ENCODE results near the gene NCAPD3. TPM values are rescaled to one million over a fixed set of nuclear protein-coding genes. Genes with fewer than 3 reads are reported as not detected.
A peak's percentile ranks its signal among the peaks of the same experiment; 100 is the strongest.

The NCAPD3 gene
- total RNA-seq, 2 experiments from 2014 or later: 25.7 to 29.6 TPM

DNA sequence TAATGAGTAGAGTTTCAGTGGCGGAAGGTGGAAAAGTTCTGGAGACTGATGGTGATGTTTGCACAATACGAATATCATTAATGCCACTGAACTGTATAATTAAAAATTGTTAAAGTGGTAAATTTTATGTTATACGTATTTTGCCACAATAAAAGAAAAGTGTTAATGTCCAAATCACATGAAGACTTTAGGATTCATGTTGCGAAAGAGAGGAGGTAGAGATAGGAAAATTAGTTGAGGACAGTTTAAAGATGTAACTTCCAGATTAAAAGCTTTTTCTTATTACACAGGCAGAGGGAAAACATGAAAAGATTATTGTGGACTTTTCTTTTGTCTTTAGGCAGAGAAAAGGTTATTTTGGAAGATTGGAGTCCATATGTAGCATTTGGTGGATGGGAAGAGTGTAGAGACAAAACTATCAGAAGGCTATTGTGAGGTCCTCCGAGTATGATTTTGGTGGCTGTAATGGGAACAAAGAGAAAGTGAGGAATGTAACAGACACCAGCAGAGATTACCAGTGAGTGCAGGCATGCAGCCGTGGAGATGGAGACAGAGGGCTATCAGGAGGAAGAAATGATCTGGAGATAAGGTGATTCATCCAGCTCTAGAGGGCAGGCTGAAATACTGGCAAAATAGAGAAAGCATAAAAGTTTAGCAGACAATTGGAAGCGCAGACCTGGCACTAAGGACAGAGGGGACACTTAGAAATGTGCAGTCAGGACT is 13.2 kb upstream of the NCAPD3 start:
- ChIA-PET POLR2A (no interaction called here), CTCF (no interaction called here)
- Mint-ChIP-seq H3K4me3 (no peak overlapping the region), H3K27ac (peak overlapping the region; percentile 34), H3K9me3 (no peaks in the 10 kb centered on the region), H3K27me3 (no peaks in the 10 kb centered on the region), H3K36me3 (ENCODE audit: low read depth) (peaks cover 64% of the 10 kb centered on the region), H3K4me1 (ENCODE audit: low read depth) (peaks cover 10% of the 10 kb centered on the region)
- ATAC-seq (ENCODE audit: poor library complexity) (no peak), DNase-seq (no peak)
- TF ChIP-seq, protein P1, sequence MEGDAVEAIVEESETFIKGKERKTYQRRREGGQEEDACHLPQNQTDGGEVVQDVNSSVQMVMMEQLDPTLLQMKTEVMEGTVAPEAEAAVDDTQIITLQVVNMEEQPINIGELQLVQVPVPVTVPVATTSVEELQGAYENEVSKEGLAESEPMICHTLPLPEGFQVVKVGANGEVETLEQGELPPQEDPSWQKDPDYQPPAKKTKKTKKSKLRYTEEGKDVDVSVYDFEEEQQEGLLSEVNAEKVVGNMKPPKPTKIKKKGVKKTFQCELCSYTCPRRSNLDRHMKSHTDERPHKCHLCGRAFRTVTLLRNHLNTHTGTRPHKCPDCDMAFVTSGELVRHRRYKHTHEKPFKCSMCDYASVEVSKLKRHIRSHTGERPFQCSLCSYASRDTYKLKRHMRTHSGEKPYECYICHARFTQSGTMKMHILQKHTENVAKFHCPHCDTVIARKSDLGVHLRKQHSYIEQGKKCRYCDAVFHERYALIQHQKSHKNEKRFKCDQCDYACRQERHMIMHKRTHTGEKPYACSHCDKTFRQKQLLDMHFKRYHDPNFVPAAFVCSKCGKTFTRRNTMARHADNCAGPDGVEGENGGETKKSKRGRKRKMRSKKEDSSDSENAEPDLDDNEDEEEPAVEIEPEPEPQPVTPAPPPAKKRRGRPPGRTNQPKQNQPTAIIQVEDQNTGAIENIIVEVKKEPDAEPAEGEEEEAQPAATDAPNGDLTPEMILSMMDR (IDR thresholded peaks at IDR 0.05): no peak
- H3K4me3 ChIP-seq (ENCODE audit: low read length): no peak overlapping the region
- intact Hi-C loops (cut with DNase I, micrococcal nuclease): no loop called here
- H3K27ac ChIP-seq (ENCODE audit: low read depth in 1 of 2, low read length in 2 of 2): no peak overlapping the region
- peaks cover 68% of the 10 kb centered on the region for H3K36me3 ChIP-seq (ENCODE audit: insufficient read depth, low read length)
- H3K9me3 ChIP-seq (ENCODE audit: control insufficient read depth in 1 of 2, insufficient read depth in 1 of 2, low read length in 2 of 2): no peaks in the 10 kb centered on the region
- H3K4me1 ChIP-seq (ENCODE audit: insufficient read depth, low read length): peaks cover 7% of the 10 kb centered on the region
- H3K27me3 ChIP-seq (ENCODE audit: control insufficient read depth in 1 of 2, insufficient read depth in 2 of 2, low read length in 2 of 2): no peaks in the 10 kb centered on the region

DNA sequence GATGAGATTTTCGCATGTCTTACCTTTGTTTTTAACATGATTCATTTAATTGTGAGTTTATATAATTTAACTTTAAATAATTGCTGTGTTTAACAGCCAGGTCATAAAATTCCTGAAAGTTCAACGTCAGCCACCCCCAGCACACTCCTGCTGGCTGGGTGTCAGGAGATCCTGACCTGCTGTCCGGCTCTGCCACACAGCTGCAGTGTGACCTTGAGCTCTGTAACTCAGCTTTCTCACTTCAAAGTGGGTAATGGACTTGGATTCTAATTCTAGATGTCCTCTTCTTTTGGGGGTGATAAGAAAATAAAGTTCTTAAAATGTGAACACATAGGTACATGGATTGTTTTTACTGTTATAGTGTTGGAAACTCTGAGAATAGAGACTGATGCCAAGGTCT is 11.6 kb upstream of the NCAPD3 start:
- Mint-ChIP-seq H3K36me3 (ENCODE audit: low read depth) (peaks cover 62% of the 10 kb centered on the region), H3K27ac (no peak overlapping the region), H3K27me3 (no peaks in the 10 kb centered on the region), H3K4me1 (ENCODE audit: low read depth) (peaks cover 20% of the 10 kb centered on the region), H3K4me3 (no peak overlapping the region), H3K9me3 (no peaks in the 10 kb centered on the region)
- ATAC-seq (ENCODE audit: poor library complexity) (no peak), DNase-seq (no peak)
- H3K27me3 ChIP-seq (ENCODE audit: control insufficient read depth in 1 of 2, insufficient read depth in 2 of 2, low read length in 2 of 2): no peaks in the 10 kb centered on the region
- H3K4me1 ChIP-seq (ENCODE audit: insufficient read depth, low read length): peaks cover 20% of the 10 kb centered on the region
- ChIA-PET POLR2A (interaction anchor here (2.5 kb wide), 1 partner anchor 11 kb away, joined by 17 read pairs; the partner anchor contains the start of genes NCAPD3 and VPS26B), CTCF (interaction anchor here (1.2 kb wide), 1 partner anchor 27 kb away, joined by 3 read pairs; no protein-coding TSS in a partner anchor)
- no peak overlapping the region for H3K4me3 ChIP-seq (ENCODE audit: low read length)
- no peaks in the 10 kb centered on the region for H3K9me3 ChIP-seq (ENCODE audit: control insufficient read depth in 1 of 2, insufficient read depth in 1 of 2, low read length in 2 of 2)
- peaks cover 54% of the 10 kb centered on the region for H3K36me3 ChIP-seq (ENCODE audit: insufficient read depth, low read length)
- TF ChIP-seq, protein P1 (IDR thresholded peaks at IDR 0.05): no peak
- H3K27ac ChIP-seq (ENCODE audit: low read depth in 1 of 2, low read length in 2 of 2): no peak overlapping the region
- intact Hi-C loops (cut with DNase I, micrococcal nuclease): no loop called here

GRCh38 chr11:134233729-134234179 is 10.0 kb upstream of the NCAPD3 start:
- Mint-ChIP-seq H3K36me3 (ENCODE audit: low read depth) (peaks cover 58% of the 10 kb centered on the region), H3K4me3 (no peak overlapping the region), H3K27ac (no peak overlapping the region), H3K27me3 (no peaks in the 10 kb centered on the region), H3K4me1 (ENCODE audit: low read depth) (peaks cover 36% of the 10 kb centered on the region), H3K9me3 (no peaks in the 10 kb centered on the region)
- Histone ChIP-seq H3K27me3 (ENCODE audit: control insufficient read depth in 1 of 2, insufficient read depth in 2 of 2, low read length in 2 of 2) (no peaks in the 10 kb centered on the region), H3K4me3 (ENCODE audit: low read length) (no peak overlapping the region), H3K4me1 (ENCODE audit: insufficient read depth, low read length) (peaks cover 36% of the 10 kb centered on the region), H3K9me3 (ENCODE audit: control insufficient read depth in 1 of 2, insufficient read depth in 1 of 2, low read length in 2 of 2) (no peaks in the 10 kb centered on the region), H3K27ac (ENCODE audit: low read depth in 1 of 2, low read length in 2 of 2) (no peak overlapping the region), H3K36me3 (ENCODE audit: insufficient read depth, low read length) (peaks cover 38% of the 10 kb centered on the region)
- TF ChIP-seq, protein P1 (IDR thresholded peaks at IDR 0.05): no peak
- intact Hi-C loops (cut with DNase I, micrococcal nuclease): no loop called here
- POLR2A ChIA-PET: interaction anchor here (2.5 kb wide), 1 partner anchor 9 kb away, joined by 17 read pairs; the partner anchor contains the start of genes NCAPD3 and VPS26B
- DNase-seq: no peak
- CTCF ChIA-PET: interaction anchor here (0.9 kb wide), 1 partner anchor 26 kb away, joined by 3 read pairs; no protein-coding TSS in a partner anchor
- ATAC-seq (ENCODE audit: poor library complexity): no peak
